Measurements from ENCODE around the gene PLXNB2.

PLXNB2 gene

GRCh38 chr22:50262973-50263617, 44.4 kb downstream of the PLXNB2 start:
- no peak for DNase-seq (ENCODE audit: low spot score)

GRCh38 chr22:50262460-50262911, 45.0 kb downstream of the PLXNB2 start:
- DNase-seq (ENCODE audit: low spot score), result peak; percentile 67

- peak; percentile 96 for DNase-seq (ENCODE audit: low spot score)
These were observed 45.6 kb downstream of the PLXNB2 start, which contains the start of gene MAPK12 for GRCh38 chr22:50261615-50262459. MAPK12 (minus strand) TSS chr22:50261683; CDS start chr22:50261509, 174 bp downstream.

- DNase-seq (ENCODE audit: low spot score), result peak; percentile 83
These were observed 46.4 kb downstream of the PLXNB2 start for GRCh38 chr22:50260801-50261614.

- no peak for DNase-seq (ENCODE audit: low spot score)
These were observed 47.0 kb downstream of the PLXNB2 start for GRCh38 chr22:50260434-50260800.

GRCh38 chr22:50259302-50259701, 48.1 kb downstream of the PLXNB2 start:
- DNase-seq (ENCODE audit: low spot score), result no peak

- no peak for DNase-seq (ENCODE audit: low spot score)
These were observed 48.8 kb downstream of the PLXNB2 start for GRCh38 chr22:50258361-50259292.

GRCh38 chr22:50257451-50258360, 49.7 kb downstream of the PLXNB2 start:
- no peak for DNase-seq (ENCODE audit: low spot score)

GRCh38 chr22:50257041-50257440, 50.4 kb downstream of the PLXNB2 start:
- DNase-seq (ENCODE audit: low spot score), result no peak

GRCh38 chr22:50256258-50256862, 51.1 kb downstream of the PLXNB2 start:
- no peak for DNase-seq (ENCODE audit: low spot score)

GRCh38 chr22:50255607-50256006, 51.8 kb downstream of the PLXNB2 start:
- DNase-seq (ENCODE audit: low spot score), result no peak

- DNase-seq (ENCODE audit: low spot score), result no peak
These were observed 52.3 kb downstream of the PLXNB2 start for GRCh38 chr22:50255099-50255498.

GRCh38 chr22:50253941-50254340, 53.5 kb downstream of the PLXNB2 start:
- DNase-seq (ENCODE audit: low spot score), result no peak

GRCh38 chr22:50253046-50253915, 54.2 kb downstream of the PLXNB2 start:
- DNase-seq (ENCODE audit: low spot score), result no peak

- peak; percentile 84 for DNase-seq (ENCODE audit: low spot score)
These were observed 55.1 kb downstream of the PLXNB2 start for GRCh38 chr22:50252082-50253045.

GRCh38 chr22:50251477-50252081, 55.9 kb downstream of the PLXNB2 start:
- no peak for DNase-seq (ENCODE audit: low spot score)
